A549 (cell line): Measurements from ENCODE around the gene NPLOC4. TPM values are rescaled to one million over a fixed set of nuclear protein-coding genes. Genes with fewer than 3 reads are reported as not detected.

Experiments used
- ATAC-seq, 2 experiments: fragments of 200-7000 bp in 1 of 2; fragments of >200 bp in 1 of 2; cut with Nextera tagmentation in 1 of 2; cut with Tn5 transposase in 1 of 2; 3 replicates each; pipeline versions ENCODE4 v1.8.0 to v1.9.1; 2018 to 2020; ENCODE audit warnings: mild to moderate bottlenecking in 1 of 2, moderate library complexity in 1 of 2
- CTCF ChIA-PET: fragments of 300-600 bp; sonication (Branson Sonifier 250); formaldehyde crosslinking; extraction: SDS; loops from one replicate; lab custom pipeline; 2021; ENCODE audit warnings: antibody characterized with exemption, inconsistent platforms; lab: Yijun Ruan, JAX
- POLR2A ChIA-PET: fragments of 350-600 bp; formaldehyde crosslinking; extraction: SDS; loops from one replicate; lab custom pipeline; 2021; ENCODE audit warnings: antibody characterized with exemption, inconsistent platforms; lab: Yijun Ruan, JAX
- DNase-seq, 2 experiments: peaks; one replicate each; pipeline versions ENCODE4 v3.0.0 to v3.0.0-alpha.2; 2011 to 2016; ENCODE audit warnings: low read depth in 1 of 2, low spot score in 1 of 2
- FAIRE-seq: peaks from 2 replicates; lab custom pipeline; 2011; peaks lifted over from hg19 to GRCh38; lab: Jason Lieb, UNC
- H3K27ac ChIP-seq, 2 experiments: fragments of >200 bp; sonication (Bioruptor Twin); formaldehyde crosslinking; 3 replicates each; pipeline ENCODE4 v1.5.1; 2016 to 2017
- H3K4me1 ChIP-seq: fragments of >200 bp; sonication (Bioruptor Twin); formaldehyde crosslinking; 3 replicates; pipeline ENCODE4 v1.6.1; 2016
- H3K4me2 ChIP-seq: fragments of >200 bp; sonication (Bioruptor Twin); formaldehyde crosslinking; 3 replicates; pipeline ENCODE4 v1.6.1; 2016
- H3K4me3 ChIP-seq: fragments of >200 bp; sonication (Bioruptor Twin); formaldehyde crosslinking; 3 replicates; pipeline ENCODE4 v1.5.1; 2016
- H3K9me3 ChIP-seq: fragments of >200 bp; sonication (Bioruptor Twin); formaldehyde crosslinking; 3 replicates; pipeline ENCODE4 v1.6.1; 2016
- ATOH8 ChIP-seq: fragments of 250-450 bp; sonication (Bioruptor Pico); IDR thresholded peaks from 2 replicates; pipeline ENCODE4 v1.5.0; 2020; ENCODE audit warnings: low read depth, mild to moderate bottlenecking, moderate library complexity
- BHLHE40 ChIP-seq: IDR thresholded peaks from 2 replicates; pipeline ENCODE4 v1.6.1; 2012; ENCODE audit warnings: low read depth, low read length, inconsistent platforms
- CBX8 ChIP-seq: fragments of 200-600 bp; sonication (generic); IDR thresholded peaks from 2 replicates; pipeline ENCODE4 v1.6.1; 2016
- CTCF ChIP-seq: fragments of >200 bp; sonication (Bioruptor Twin); formaldehyde crosslinking; IDR thresholded peaks from 3 replicates; pipeline ENCODE4 v1.5.1; 2016
- EHF ChIP-seq: fragments of 250-450 bp; sonication (Bioruptor Pico); IDR thresholded peaks from 2 replicates; pipeline ENCODE4 v1.5.0; 2020; ENCODE audit warnings: mild to moderate bottlenecking
- ELK1 ChIP-seq: fragments of 150-350 bp; IDR thresholded peaks from 2 replicates; pipeline ENCODE4 v1.6.1; 2014; ENCODE audit warnings: low read depth, mild to moderate bottlenecking, low read length
- EP300 ChIP-seq, 2 experiments: fragments of >200 bp; sonication (Bioruptor Twin); formaldehyde crosslinking; IDR thresholded peaks; 2 replicates in 1 of 2; 3 replicates in 1 of 2; pipeline ENCODE4 v1.6.1; 2016 to 2017
- ESRRA ChIP-seq: fragments of 150-350 bp; IDR thresholded peaks from 2 replicates; pipeline ENCODE4 v1.6.1; 2014; ENCODE audit warnings: mild to moderate bottlenecking, low read length, borderline replicate concordance
- FOSB ChIP-seq: fragments of 250-450 bp; sonication (Bioruptor Pico); IDR thresholded peaks from 2 replicates; pipeline ENCODE4 v1.5.0; 2020; ENCODE audit warnings: mild to moderate bottlenecking, moderate library complexity
- FOSL2 ChIP-seq, 2 experiments: fragments of 450-650 bp in 1 of 2; fragments of >200 bp in 1 of 2; sonication (Bioruptor Twin) in 1 of 2; formaldehyde crosslinking; IDR thresholded peaks; 2 replicates each; pipeline versions ENCODE4 v1.5.0 to v1.6.1; 2016 to 2020; ENCODE audit warnings: mild to moderate bottlenecking in 1 of 2, moderate library complexity in 1 of 2
- GATA3 ChIP-seq: IDR thresholded peaks from 2 replicates; pipeline ENCODE4 v1.6.1; 2012; ENCODE audit warnings: borderline replicate concordance
- HDAC2 ChIP-seq: fragments of 200-600 bp; sonication (generic); IDR thresholded peaks from 2 replicates; pipeline ENCODE4 v1.6.1; 2016
- HES2 ChIP-seq: fragments of >200 bp; sonication (Bioruptor Twin); formaldehyde crosslinking; IDR thresholded peaks from 2 replicates; pipeline ENCODE4 v1.6.1; 2016
- HEYL ChIP-seq: fragments of 250-450 bp; sonication (Bioruptor Pico); IDR thresholded peaks from 2 replicates; pipeline ENCODE4 v1.8.0; 2021; ENCODE audit warnings: mild to moderate bottlenecking, moderate library complexity
- HOXA7 ChIP-seq: fragments of 250-450 bp; sonication (Bioruptor Pico); IDR thresholded peaks from 2 replicates; pipeline ENCODE4 v1.5.0; 2020; ENCODE audit warnings: mild to moderate bottlenecking, moderate library complexity
- JUNB ChIP-seq: fragments of >200 bp; sonication (Bioruptor Twin); formaldehyde crosslinking; IDR thresholded peaks from 2 replicates; pipeline ENCODE4 v1.6.1; 2016
- KDM1A ChIP-seq: fragments of 200-600 bp; sonication (generic); IDR thresholded peaks from 2 replicates; pipeline ENCODE4 v1.6.1; 2016; ENCODE audit warnings: low read depth, mild to moderate bottlenecking
- MAX ChIP-seq: IDR thresholded peaks from 2 replicates; pipeline ENCODE4 v1.6.1; 2012
- POLR2A ChIP-seq: IDR thresholded peaks from 2 replicates; pipeline ENCODE4 v1.6.1; 2012; ENCODE audit warnings: mild to moderate bottlenecking, low read length
- POLR2AphosphoS2 ChIP-seq: conservative IDR thresholded peaks from 2 replicates; pipeline ENCODE4 v1.6.1; 2012; ENCODE audit warnings: low read length, improper control_type of control experiment, inconsistent platforms
- RARB ChIP-seq: fragments of 250-450 bp; sonication (Bioruptor Pico); IDR thresholded peaks from 2 replicates; pipeline ENCODE4 v1.8.0; 2021; ENCODE audit warnings: mild to moderate bottlenecking, moderate library complexity
- REST ChIP-seq: fragments of 200-600 bp; sonication (generic); IDR thresholded peaks from 2 replicates; pipeline ENCODE4 v1.6.1; 2016; ENCODE audit warnings: antibody characterized with exemption, mild to moderate bottlenecking, moderate library complexity
- TP53 ChIP-seq: fragments of 250-450 bp; sonication (Bioruptor Pico); IDR thresholded peaks from 2 replicates; pipeline ENCODE4 v1.5.0; 2021; ENCODE audit warnings: mild to moderate bottlenecking, moderate library complexity
- ZFP36 ChIP-seq: fragments of 450-650 bp; IDR thresholded peaks from 2 replicates; pipeline ENCODE4 v1.6.1; 2014; ENCODE audit warnings: borderline replicate concordance; ENCODE audit not compliant: partially characterized antibody
- ZNF302 ChIP-seq: fragments of 250-450 bp; sonication (Bioruptor Pico); IDR thresholded peaks from 2 replicates; pipeline ENCODE4 v1.9.0; 2021; ENCODE audit warnings: inconsistent platforms, mild to moderate bottlenecking, moderate library complexity
- WGBS: methylation state at CpG from one replicate; pipeline ENCODE4 v1.1.6; 2017; ENCODE audit errors: missing lambda C conversion rate; 5-methylcytosine and 5-hydroxymethylcytosine counted together
- polyA plus RNA-seq, 4 experiments: library from polyadenylated mRNA; depleted of rRNA in 3 of 4; stranded (reverse); fragments of >200 nt; fragmentation: RNase III in 1 of 4; extraction: RNeasy Plus Mini Kit Qiagen cat#74134 plus additional on column Dnase treatment in 1 of 4; gene quantifications; 2 replicates in 3 of 4; 3 replicates in 1 of 4; pipeline ENCODE4 v1.2.3, GENCODE V29; 2011 to 2017

The NPLOC4 gene
- polyA plus RNA-seq, 2 of the 4 experiments (the other 2 are of a cell fraction): 98.5 to 101 TPM

- TF ChIP-seq RARB (CRISPR knock-in tag) (no peak), ELK1 (no peak), ZFP36 (no peak), TP53 (CRISPR knock-in tag) (no peak)
Observed at GRCh38 chr17:81673561-81674258, 36.8 kb upstream of the NPLOC4 start (continued).

GRCh38 chr17:81672954-81673353, 36.0 kb upstream of the NPLOC4 start:
- Histone ChIP-seq H3K4me3 (no peak overlapping the region), H3K4me1 (peaks cover 7% of the 10 kb centered on the region), H3K4me2 (no peak overlapping the region), H3K9me3 (no peaks in the 10 kb centered on the region), H3K27ac (no peak overlapping the region)
- WGBS: 98% methylated on average over 16 of the region's 16 CpGs
- ChIA-PET POLR2A (no interaction called here), CTCF (interaction anchor here (0.6 to 1.7 kb wide), 4 partner anchors 9 to 135 kb away, joined by 3 to 8 read pairs (median 5); no protein-coding TSS in a partner anchor)
- ATAC-seq (no peak), FAIRE-seq (no peak), DNase-seq (no peak)
- TF ChIP-seq ATOH8 (CRISPR knock-in tag): no peak
- no peak for TF ChIP-seq KDM1A
- no peak for TF ChIP-seq FOSB (CRISPR knock-in tag)
- TF ChIP-seq GATA3: no peak
- no peak for TF ChIP-seq HOXA7 (CRISPR knock-in tag)
- no peak for TF ChIP-seq EHF (CRISPR knock-in tag)
- no peak for TF ChIP-seq CTCF
- TF ChIP-seq JUNB: no peak
- TF ChIP-seq BHLHE40: no peak

- Histone ChIP-seq H3K4me3 (no peak overlapping the region), H3K4me2 (no peak overlapping the region), H3K27ac (no peak overlapping the region), H3K4me1 (peaks cover 12% of the 10 kb centered on the region), H3K9me3 (no peaks in the 10 kb centered on the region)
- no peak for FAIRE-seq
- no peak for ATAC-seq
- POLR2A ChIA-PET: no interaction called here
- WGBS: 93% methylated on average over 15 of the region's 18 CpGs
- CTCF ChIA-PET: interaction anchor here (1.1 to 1.7 kb wide), 4 partner anchors 9 to 29 kb away, joined by 3 to 8 read pairs (median 6); no protein-coding TSS in a partner anchor
- no peak for DNase-seq
- no peak for TF ChIP-seq GATA3
- TF ChIP-seq HDAC2: no peak
- no peak for TF ChIP-seq HEYL
- TF ChIP-seq POLR2A: no peak
- no peak for TF ChIP-seq ZNF302 (CRISPR knock-in tag)
- TF ChIP-seq CTCF: no peak
- TF ChIP-seq CBX8: no peak
- TF ChIP-seq HES2: no peak
- TF ChIP-seq POLR2AphosphoS2: no peak
- TF ChIP-seq ESRRA: no peak
- TF ChIP-seq FOSL2 (IDR thresholded peaks at IDR 0.05): no peak
- no peak for TF ChIP-seq FOSL2 (CRISPR knock-in tag; IDR thresholded peaks at IDR 0.05)
- no peak for TF ChIP-seq FOSB (CRISPR knock-in tag)
- no peak for TF ChIP-seq JUNB
- TF ChIP-seq RARB (CRISPR knock-in tag): no peak
- TF ChIP-seq REST: no peak
- no peak for TF ChIP-seq EP300 (IDR thresholded peaks at IDR 0.05)
- TF ChIP-seq MAX: no peak
Observed at GRCh38 chr17:81672504-81672903, 35.6 kb upstream of the NPLOC4 start.
